Gastroesophageal sphincter (tissue), 3 donors: ENCODE results near the gene TRIM8.

Experiments used
- CTCF ChIP-seq, 4 experiments: fragments of 200-600 bp in 2 of 4; fragments of 450-650 bp in 2 of 4; sonication (generic) in 1 of 4; IDR thresholded peaks; one replicate each; pipeline ENCODE4 v1.5.1; 2017 to 2019; ENCODE audit warnings: antibody characterized with exemption in 4 of 4, mild to moderate bottlenecking in 2 of 4, moderate library complexity in 2 of 4
- EP300 ChIP-seq: sonication (generic); formaldehyde crosslinking; IDR thresholded peaks from one replicate; pipeline ENCODE4 v1.6.1; 2017; ENCODE audit warnings: antibody characterized with exemption, mild to moderate bottlenecking
- POLR2AphosphoS5 ChIP-seq: sonication (generic); formaldehyde crosslinking; IDR thresholded peaks from one replicate; pipeline ENCODE4 v1.6.1; 2017; ENCODE audit warnings: antibody characterized with exemption

- TF ChIP-seq CTCF (IDR thresholded peaks at IDR 0.05) (no peak), EP300 (no peak), POLR2AphosphoS5 (no peak)
These were observed 24.1 kb upstream of the TRIM8 start for GRCh38 chr10:102620138-102620590.
